ENCODE results near the gene BARHL2.

BARHL2 gene

DNA sequence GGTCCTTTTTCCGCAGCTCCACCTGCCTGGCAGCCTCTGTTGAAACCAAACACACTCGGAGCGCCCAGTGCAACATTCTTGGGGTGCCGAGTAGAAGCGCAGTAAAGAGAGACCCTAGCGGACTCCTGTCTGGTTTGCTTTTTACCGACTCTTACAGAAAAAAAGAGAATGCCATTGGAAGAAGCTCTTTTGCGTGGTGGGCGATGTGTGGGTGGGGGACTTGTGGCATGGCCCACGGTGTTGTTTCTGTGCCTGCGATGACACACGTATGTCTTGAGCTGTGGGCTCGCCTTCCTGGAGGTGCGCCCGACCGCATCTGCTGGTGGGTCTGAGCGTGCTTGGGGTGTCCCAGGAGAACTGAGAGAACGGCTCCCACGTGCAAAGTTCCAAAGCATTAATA is 7.3 kb upstream of the BARHL2 start:
- TF ChIP-seq ZFX (IDR thresholded peaks at IDR 0.05), result no peak
- TF ChIP-seq, protein P1, sequence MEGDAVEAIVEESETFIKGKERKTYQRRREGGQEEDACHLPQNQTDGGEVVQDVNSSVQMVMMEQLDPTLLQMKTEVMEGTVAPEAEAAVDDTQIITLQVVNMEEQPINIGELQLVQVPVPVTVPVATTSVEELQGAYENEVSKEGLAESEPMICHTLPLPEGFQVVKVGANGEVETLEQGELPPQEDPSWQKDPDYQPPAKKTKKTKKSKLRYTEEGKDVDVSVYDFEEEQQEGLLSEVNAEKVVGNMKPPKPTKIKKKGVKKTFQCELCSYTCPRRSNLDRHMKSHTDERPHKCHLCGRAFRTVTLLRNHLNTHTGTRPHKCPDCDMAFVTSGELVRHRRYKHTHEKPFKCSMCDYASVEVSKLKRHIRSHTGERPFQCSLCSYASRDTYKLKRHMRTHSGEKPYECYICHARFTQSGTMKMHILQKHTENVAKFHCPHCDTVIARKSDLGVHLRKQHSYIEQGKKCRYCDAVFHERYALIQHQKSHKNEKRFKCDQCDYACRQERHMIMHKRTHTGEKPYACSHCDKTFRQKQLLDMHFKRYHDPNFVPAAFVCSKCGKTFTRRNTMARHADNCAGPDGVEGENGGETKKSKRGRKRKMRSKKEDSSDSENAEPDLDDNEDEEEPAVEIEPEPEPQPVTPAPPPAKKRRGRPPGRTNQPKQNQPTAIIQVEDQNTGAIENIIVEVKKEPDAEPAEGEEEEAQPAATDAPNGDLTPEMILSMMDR (conservative IDR thresholded peaks at IDR 0.05), result no peak
- H3K27ac ChIP-seq, result no peak overlapping the region

DNA sequence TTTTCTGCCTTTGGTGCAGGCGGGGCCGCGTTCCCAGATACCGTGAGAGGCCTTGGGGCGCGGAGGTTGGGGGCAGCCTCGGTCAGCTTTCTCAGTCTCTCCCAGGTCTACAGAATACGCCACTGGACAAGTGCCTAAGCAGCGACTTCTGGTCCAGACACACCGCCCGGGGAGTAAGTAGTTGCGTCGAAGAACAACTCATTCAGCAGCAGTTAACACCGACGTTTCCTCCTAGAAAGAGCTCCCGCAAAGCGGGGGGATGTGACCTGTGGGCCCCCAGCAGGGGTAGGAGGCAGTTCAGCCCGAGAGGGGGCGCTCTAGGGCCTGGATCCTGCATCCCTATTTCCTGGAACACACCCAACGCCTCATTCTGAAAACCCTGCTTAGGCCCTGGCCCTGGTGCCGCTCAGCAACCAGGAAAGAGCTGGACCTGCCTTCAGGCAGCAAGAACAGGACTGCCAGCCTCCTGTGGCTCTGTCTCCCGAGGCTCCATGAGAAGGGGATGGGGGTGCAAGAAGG is 6.5 kb upstream of the BARHL2 start:
- TF ChIP-seq, protein P1 (conservative IDR thresholded peaks at IDR 0.05), result peak; percentile 39
- TF ChIP-seq ZFX (IDR thresholded peaks at IDR 0.05), result no peak
- H3K27ac ChIP-seq, result no peak overlapping the region

DNA sequence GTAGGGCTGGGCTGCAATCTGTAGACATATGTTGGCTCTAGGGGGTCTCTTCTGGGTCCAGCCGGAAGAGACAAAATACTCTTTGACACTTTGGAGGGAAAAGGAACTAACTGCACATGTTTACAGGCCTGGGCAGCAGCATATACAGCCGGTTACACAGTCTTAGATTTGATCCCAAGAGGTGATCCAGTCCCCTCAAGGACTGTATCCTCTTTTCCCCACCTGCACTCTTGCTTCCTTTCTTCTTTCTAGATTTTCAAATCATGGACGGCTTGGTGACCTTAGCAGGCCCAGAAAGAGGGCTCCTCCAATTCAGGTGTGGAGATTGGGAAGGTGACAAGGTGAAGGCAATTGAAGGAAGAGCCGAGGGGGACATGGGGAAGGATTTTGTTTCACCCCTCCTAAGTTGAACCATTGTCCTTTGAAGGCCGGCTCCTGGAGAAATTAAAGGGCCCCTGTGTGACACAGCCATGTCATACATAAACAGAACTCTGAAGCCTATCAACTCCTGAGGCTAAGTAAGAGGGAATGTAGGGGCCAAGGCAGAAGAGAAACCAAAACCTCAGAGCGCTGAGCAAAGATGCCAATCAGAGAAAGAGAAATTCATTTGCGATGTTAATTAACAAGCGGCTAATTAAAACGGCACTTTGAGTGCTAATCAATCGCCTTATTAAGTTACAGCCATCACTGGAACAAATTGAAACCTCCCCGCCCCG is 5.9 kb upstream of the BARHL2 start:
- TF ChIP-seq, protein P1 (conservative IDR thresholded peaks at IDR 0.05), result no peak
- no peak for TF ChIP-seq ZFX (IDR thresholded peaks at IDR 0.05)
- no peak overlapping the region for H3K27ac ChIP-seq

DNA sequence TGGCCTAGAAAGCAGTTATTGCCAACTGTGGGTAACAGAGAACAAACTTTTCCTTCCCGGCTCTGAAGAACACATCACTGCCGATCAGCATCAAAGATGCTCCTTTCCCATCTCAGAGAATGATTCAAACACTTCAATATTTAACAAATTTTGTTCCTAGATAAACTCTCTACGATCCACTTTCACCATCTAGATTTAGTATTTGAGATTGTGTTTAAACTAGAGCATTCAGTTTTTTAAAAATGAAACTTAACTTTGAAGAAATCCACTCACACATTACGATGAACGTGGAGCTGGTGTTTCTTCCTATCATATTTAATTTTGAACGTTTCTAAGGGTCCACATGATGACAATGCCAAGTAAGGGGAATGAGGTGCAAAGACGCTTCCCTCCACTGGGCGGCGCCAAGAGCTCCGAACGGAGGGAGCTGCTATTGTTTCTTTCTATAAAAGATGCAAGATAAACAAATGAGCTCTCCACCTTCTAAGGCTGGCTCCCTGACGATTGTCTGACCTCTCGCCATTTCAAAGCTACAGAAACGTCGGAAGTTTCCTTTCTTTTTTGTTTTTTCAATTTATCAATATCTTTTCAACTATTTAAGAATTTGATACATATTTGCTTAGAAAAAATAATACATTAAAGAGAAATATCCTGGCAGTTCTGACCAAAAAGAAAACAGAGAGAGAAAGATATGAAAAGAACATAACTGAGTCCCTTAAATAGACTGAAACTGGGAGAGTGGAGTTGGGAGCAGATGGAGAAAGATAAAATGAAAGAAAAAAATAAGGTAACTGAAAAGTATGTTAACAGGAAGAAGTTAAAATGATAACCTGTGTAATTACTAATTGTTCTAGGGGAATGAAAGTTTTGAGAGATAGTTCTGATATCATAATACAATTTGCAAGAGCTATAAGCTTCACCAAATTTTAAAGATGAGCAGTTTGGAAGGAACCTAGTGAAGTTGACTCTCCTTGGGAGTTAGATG is 4.4 kb upstream of the BARHL2 start:
- no peak for TF ChIP-seq ZFX (IDR thresholded peaks at IDR 0.05)
- TF ChIP-seq, protein P1 (conservative IDR thresholded peaks at IDR 0.05), result peak; percentile 98
- H3K27ac ChIP-seq, result no peak overlapping the region

DNA sequence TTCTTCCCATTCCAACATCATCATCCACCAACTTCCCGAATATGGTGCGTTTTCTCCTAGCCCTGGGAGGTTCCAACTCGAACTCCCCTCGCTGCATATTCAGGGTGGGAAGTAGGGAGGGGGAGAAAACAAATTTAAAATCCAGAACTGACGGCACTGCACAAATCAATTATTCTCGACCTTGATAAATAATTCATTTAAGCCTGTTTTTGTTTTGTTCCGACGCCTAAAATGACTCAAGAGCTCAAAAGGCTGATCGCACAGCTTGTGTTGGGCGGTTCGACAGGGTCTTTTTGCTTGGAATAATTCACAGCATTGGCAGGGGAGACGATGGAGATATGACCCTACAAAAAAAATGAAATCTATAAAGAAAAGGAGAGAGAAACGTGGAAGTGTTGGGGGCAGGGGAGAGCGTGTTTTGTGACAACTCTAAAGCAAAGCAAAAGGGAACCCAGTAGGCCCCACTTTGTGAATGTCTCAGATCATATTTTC is 3.1 kb upstream of the BARHL2 start:
- no peak overlapping the region for H3K27ac ChIP-seq
- TF ChIP-seq, protein P1 (conservative IDR thresholded peaks at IDR 0.05), result no peak
- no peak for TF ChIP-seq ZFX (IDR thresholded peaks at IDR 0.05)

DNA sequence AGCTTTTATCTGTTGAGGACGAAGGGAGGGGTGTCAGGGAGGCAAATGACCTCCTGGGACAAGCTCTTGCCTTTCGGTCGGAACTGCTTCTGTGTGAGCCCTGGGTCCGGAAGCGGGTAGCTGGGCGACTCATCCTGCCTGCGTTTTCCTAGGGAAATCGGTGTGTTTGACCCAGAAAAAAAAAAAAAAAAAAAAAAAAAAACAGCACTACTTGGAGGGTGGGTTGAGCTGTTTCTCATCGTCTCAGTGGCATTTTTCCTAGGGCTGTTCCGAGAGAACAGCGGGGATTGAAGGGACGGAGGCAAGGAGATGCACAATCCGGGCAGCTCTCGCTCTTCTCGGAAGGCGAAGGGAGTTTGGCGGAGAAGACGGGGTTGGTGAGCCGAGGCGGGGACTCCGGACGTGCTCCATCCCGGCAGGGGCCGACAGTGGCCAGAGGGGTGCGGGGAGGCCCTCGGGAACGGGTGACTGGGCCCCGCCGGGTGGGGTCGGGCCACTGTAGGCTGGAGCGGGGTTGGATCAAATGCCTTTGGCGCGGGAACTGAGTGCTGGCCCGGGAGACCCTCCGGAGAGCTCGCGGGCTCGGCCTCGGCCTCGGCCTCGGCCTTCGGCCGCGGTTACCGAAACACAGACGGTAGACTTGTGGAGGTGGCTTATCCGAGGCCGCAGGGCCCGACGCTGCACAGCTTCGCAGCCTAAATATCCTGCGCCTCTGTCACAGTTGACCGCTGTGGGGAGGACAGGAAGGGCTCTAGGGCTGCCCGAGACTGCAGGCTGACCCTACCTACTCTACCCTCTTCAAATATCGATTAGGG is 2.4 kb upstream of the BARHL2 start:
- no peak for TF ChIP-seq ZFX (IDR thresholded peaks at IDR 0.05)
- TF ChIP-seq, protein P1 (conservative IDR thresholded peaks at IDR 0.05), result no peak
- H3K27ac ChIP-seq, result no peak overlapping the region

Measured in C4-2B (cell line).